RCC 7860 (cell line): Measurements from ENCODE around the gene ARMC9.
A peak's percentile ranks its signal among the peaks of the same experiment; 100 is the strongest.

Experiments
- DNase-seq: peaks from one replicate; pipeline ENCODE4 v3.0.0-alpha.2; 2015; ENCODE audit warnings: low spot score
- FAIRE-seq: peaks from 2 replicates; lab custom pipeline; 2012; peaks lifted over from hg19 to GRCh38; lab: Jason Lieb, UNC

ARMC9 gene

DNA sequence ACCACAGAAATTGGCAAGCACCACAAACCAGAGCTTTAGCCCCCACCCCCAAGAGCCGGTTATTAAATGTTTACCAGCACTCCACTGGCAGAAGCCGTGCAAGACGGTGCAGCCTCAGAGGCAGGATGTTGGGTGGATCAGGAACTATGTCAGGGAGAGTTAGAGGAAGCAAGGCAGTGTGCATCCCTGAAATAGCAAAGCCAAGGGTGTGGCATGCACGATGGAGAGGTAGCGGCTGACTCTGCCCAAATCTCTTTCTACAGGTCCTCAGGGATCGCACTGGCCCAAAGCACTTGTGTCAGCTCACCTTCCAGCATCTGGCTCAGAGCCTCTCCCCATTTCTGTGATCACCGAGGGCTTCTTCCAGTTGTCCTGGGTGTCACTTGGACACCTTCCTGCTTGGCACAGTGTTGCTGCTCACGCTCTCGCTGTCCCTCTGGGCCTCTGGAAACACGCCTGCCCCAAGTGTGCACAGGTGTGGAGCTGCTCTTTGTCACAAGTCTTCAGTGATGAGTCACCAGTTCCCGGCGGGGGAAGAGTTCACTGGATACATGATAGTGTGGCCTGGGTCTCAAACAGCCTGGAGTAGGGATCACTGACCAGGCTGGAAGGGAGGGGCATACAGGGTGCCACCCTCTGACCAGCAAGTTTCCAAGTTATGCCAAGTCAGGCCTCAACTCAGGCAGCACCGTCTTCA lies 179.7 kb downstream of the ARMC9 start:
- DNase-seq: no peak
- no peak for FAIRE-seq

DNA sequence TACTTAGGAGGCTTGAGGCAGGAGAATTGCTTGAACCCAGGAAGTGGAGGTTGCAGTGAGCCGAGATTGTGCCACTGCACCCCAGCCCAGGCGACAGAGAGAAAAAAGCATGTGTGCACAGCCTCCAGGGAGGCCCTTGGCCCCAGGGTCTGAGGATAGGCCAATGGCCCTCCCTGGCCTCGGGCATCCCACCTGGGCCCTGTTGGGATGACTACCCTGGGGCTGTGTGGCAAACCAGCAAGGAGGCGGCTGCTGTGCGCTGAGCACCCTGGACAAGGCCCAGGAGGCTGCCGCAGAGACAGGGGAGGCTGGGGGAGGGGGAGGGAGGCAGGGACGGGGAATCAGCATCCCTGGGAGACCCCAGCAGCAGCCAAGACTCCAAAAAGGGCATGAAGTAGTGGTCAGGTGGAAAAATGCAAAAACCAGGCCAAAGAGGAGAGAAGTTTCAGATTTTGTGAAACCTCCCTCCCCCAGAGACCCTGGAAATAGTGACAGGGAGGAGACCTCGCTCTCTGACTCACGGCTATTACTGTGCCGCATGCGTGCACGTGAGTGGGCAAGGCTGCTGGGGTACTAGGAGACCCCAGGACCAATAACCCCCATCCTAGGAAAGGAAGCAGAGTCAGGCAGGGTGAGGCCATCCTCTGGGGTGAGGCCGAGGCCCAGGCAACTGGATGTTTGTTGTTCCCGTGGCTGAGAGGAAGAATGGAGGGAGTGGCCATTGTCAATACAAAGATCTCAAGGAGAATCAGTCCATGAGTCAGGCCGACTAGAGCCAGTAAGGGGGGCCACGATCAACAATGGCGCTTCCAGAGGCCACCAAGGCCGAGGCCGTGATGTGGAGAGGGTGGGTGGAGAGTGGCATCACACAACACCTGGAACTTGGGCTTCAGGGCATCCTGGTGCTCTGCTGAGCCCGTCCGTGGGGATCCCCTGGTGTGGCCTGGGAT lies 181.1 kb downstream of the ARMC9 start:
- FAIRE-seq (no peak), DNase-seq (no peak)

DNA sequence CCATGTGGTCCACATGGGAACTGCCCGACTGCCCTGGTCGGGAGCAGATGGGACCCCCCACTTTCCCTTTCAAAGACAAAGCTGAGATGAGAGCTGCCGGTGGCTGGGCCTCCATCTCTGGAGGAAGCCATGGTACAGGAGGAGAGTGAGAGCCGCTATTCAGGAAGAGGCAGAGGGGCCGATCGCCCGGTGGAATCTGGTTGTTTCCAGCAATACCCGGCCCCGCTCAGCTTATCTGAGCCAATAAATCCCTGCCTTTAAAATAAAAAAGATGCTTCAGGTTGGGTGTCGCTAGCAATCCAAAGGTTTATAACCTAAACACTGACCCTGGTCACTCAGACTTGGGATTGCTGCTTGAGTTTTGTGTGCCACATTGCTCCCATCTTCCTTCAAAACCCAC lies 181.9 kb downstream of the ARMC9 start:
- FAIRE-seq: no peak
- no peak for DNase-seq

DNA sequence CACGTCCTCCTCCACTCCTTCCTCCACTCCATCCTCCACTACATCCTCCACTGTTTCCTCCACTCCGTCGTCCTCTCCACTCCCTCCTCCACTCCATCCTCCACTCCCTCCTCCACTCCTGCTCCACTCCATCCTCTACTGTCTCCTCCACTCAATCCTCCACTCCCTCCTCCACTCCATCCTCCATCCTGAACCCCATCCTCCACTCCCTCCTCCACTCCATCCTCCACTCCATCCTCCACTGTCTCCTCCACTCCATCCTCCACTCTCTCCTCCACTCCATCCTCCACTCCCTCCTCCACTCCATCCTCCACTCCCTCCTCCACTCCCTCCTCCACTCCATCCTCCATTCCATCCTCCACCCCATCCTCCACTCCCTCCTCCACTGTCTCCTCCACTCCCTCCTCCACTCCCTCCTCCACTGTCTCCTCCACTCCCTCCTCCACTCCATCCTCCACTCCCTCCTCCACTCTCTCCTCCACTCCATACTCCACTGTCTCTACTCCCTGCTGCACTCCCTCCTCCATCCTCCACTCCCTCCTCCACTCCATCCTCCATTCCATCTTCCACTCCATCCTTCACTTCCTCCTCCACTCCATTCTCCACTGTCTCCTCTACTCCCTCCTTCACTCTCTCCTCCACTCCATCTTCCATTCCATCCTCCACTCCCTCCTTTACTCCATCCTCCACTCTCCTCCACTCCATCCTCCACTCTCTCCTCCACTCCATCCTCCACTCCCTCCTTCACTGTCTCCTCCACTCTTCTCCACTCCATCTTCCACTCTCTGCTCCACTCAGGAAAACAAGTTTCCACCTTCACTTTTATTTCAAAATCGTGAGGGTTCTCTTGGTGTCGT lies 182.8 kb downstream of the ARMC9 start:
- FAIRE-seq: no peak
- DNase-seq: no peak

DNA sequence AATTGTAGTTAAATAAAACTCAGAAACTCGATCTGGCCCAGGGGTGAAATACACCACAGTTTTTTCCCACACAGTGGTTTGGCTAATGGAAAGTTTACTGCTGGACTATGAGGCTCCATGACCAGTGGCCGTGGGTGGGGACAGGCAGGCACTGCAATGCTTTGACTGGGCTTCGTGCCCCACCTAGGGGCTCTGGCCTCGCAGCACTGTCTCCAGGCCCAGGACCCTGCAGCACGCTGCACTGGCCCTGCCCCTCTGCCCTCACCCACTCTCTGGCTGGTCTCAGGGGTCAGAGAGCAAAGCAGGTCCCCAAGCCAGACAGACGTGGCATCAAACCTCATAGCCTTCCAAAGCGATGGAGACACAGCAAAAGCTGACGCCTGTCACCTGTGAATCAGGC lies 183.7 kb downstream of the ARMC9 start:
- DNase-seq (no peak), FAIRE-seq (no peak)

DNA sequence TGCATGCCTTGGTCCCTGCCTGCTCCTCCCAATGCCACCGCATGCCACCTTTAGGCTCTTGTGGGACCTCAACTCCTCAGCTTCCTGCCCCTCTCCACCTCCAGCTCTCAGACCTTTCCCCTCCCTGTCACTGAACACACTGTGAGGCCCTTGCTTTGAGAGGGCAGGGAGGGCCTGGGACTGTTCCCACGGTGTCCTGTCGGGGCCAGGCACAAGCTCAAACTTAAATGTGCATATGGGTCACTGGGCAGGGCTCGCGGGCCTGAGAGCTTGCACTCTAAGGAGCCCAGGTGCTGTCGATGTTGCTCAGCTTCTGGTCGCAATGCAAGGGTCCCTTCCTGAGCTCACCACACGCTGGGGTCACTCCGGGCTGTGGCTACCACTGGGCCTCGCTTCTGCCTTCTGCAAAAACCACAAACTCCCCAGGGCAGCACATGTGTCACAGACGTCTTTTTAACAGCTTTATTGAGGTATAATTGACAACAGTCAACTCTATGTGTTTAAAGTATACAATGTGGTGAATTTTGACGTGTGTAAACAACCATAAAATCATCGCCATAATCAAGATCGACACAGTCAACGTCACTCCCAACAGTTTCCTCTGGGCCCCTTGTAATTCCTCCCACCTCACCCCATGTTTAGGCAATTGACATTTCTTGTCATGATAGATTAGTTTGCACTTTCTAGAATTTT lies 185.1 kb downstream of the ARMC9 start:
- FAIRE-seq: no peak

DNA sequence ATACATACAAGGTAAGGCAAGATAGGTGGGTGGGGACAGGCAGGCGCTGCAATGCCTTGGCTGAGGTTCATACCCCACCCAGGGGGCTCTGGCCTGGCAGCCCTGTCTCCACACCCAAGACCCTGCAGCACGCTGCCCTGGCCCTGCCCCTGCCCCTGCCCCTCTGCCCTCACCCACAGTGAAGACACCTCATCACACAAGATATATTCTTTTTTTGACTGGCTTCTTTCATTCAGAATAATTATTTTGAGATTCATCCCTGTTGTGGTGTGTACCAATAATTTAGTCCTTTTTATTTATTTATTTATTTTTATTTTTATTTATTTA lies 185.6 kb downstream of the ARMC9 start:
- no peak for DNase-seq
- FAIRE-seq: no peak

More for the DNA sequence above, 185.1 kb downstream of the ARMC9 start:
- DNase-seq: no peak

DNA sequence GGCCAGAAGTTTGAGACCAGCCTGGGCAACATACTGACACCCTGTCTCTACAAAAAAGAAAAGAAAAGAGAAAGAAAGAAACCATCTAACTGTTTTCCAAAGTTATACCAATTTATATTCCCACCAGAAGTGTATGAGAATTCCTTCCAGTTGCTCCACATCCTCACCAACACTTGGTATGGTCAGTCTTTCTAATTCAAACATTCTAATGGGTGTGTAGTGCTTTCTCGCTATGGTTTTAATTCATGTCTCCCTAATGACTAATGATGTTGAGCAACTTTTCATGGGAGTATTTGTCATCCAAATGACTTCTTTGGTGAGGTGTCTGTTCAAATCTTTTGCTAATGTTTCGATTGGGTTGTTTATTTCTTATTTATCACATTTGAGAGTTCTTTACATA lies 186.5 kb downstream of the ARMC9 start:
- DNase-seq (no peak), FAIRE-seq (no peak)

DNA sequence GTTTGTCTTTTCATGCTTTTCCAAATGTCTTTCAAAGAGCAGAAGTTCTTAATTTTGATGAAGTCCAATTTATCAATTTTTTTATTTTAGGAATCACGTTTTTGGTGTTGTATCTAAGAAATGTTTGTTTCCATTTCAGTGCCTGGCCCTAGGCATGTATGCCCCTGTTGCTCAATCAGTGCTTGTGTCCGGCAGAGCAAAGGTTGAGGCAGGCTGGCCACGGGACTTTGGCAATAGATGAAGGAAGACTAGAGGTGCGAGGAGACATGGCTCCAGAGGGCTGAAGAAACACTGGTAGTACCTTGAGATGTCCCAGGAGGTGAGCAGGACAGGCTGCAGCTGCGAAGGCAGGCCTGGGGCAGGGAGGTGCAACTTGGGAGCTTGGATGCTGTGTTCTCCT lies 187.0 kb downstream of the ARMC9 start:
- DNase-seq (no peak), FAIRE-seq (no peak)

DNA sequence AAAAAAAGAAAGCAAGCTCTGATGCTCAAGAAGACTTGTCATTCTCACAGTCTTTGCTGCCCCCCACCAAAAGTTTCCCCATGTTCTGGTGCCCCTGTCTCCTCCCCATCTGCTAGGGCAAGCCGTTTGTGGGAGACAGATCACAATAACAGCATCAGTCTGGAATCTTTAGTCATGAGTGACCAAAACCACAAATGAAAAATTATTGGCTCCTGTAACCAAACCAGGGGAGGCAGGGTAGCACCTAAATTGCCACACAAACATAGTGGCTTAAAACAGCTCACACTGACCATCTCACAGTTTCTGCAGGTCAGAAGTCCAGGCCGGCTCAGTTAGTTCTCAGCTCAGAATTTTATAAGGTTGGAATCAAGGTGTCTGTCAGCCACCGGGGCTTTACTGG lies 188.0 kb downstream of the ARMC9 start:
- peak; percentile 96 for DNase-seq
- FAIRE-seq: peak; percentile 98

DNA sequence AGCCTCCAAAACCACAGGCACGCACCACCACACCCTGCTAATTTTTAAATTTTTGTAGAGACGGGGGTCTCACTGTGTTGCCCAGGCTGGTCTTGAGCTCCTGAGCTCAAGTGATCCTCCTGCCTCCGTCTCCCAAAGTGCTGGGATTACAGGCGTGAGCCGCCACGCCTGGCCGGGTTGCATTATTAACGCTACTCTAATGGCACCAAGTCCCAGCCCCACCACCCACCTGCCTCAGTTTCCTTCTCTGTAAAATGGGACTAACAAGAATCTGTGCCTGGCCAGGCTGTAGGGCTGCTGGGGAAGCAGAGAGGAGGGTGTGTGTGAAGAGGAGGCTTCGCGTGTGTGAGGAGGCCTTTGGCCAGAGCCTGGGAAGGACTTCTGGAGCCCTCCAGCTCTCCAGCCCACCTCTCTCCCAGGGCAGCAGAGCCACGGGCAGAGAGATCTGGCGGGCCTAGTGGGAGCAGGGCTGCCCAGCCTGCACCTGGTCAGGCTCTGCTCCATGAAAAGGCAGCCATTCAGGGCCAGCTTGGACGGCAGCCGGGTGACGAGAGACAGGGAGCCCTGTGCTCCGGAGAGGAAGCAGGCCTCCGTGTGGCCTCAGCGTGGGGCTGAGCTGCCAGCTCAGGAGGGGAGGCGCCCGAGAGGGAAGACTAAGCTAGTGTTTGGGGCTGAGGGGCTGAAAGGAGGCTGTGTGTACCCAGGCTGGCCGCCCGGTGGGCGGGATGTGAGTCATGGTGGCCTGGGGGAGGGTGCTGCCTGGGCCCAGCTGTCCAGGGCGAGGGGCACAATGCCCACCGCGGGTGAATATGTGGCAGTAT lies 189.7 kb downstream of the ARMC9 start:
- peak; percentile 63 for FAIRE-seq
- peak; percentile 86 for DNase-seq

DNA sequence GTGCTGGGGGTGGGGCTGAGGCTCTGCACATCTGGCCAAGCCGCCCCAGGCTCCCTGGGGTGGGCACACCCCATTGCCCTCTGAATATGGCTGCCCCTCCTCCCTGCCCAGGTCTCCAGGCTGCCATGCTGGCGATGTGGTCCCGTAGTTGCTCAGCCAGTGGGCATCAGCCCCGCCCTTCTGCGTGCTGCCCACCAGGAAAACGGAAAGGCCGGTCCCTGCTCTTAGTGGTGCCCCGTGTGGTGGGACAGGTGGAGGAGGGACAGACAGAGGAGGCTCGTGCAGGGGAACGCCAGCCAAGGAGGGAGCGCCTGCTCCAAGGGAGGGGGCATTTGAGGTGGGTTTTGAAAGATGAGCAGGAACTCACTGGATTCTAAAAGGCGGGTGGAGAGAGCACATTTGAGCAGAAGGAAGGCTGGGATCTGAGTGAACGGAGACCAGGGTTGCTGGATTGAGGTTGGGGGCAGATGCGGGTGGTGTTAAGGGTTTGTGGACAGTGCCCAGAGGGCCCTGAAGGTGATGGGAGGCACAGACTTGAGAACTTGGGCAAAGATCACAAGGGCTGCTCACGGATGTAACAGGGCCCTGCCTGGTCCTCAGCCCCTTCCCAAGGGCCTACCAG lies 190.4 kb downstream of the ARMC9 start:
- no peak for FAIRE-seq
- no peak for DNase-seq

DNA sequence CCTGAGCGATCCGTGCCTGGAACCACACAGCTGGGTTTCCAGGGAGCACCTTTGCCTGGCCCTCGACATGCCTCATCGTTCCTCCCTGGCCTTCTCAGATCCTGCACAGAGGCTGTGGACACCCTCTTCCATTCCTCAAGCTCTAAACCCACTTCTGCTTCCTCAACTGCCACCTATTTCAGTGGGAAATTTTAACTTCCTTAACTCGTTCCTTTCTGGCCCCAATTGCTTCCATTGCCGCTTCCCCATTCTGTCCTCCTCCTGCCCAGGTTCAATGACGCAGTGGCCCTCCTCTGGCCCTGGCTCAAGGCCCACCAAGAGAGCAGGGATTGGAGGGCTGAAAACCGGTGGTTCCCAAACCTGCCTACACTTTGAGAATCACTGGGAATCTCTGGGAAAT lies 192.2 kb downstream of the ARMC9 start:
- FAIRE-seq (no peak), DNase-seq (no peak)

DNA sequence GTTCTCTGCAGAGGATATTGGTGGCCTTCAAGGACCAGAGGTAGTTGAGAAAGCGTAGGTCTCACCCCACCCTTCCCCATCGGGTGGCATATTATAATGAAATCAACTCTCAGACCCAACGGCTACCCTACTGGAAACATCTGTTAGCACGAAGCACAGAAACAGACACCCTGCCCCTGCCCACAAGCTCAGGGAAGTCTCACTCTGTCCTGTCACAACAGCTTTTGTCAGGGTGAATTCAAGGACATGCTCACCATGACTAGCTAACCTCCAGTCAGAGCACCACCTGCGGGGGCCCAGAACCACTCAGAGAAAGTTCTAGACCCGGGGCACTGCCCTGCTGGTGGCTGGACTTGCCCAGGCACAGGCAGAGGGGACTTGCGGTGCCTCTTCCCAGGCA lies 193.6 kb downstream of the ARMC9 start:
- FAIRE-seq (no peak), DNase-seq (no peak)

DNA sequence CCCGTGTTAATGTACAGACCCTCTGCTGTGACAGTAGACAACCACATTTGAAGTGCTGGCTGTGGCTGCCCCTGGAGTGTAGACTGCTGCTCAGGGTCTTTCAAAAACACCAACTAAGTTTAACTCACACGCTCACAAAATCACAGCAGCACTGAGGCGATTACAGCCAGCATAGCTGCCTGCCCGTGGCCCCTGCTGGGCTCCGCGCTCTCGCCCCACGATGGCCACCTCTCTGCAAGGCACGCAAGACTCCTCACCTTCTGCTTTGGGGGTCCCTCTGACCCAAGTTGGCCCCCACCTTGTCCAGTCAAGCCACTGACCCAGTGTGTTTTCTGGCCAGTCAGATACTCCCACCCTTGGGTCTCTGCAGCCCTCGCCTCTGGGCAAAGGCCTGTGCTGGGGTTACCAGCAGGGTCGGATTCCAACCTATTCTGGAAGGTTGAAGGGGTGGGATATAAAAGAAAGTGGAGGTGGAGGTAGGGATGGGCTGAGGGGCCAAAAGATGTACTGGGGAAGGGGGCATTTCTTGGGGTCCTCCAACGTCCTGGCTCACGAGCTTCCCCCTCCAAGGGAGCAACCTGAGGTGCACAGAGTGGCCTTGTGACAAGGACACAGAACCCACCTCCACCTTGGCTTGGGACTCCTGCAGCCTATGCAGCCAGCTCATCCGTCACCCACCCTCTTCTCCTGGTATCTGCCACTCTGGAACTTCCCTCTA lies 194.2 kb downstream of the ARMC9 start:
- no peak for FAIRE-seq
- no peak for DNase-seq

DNA sequence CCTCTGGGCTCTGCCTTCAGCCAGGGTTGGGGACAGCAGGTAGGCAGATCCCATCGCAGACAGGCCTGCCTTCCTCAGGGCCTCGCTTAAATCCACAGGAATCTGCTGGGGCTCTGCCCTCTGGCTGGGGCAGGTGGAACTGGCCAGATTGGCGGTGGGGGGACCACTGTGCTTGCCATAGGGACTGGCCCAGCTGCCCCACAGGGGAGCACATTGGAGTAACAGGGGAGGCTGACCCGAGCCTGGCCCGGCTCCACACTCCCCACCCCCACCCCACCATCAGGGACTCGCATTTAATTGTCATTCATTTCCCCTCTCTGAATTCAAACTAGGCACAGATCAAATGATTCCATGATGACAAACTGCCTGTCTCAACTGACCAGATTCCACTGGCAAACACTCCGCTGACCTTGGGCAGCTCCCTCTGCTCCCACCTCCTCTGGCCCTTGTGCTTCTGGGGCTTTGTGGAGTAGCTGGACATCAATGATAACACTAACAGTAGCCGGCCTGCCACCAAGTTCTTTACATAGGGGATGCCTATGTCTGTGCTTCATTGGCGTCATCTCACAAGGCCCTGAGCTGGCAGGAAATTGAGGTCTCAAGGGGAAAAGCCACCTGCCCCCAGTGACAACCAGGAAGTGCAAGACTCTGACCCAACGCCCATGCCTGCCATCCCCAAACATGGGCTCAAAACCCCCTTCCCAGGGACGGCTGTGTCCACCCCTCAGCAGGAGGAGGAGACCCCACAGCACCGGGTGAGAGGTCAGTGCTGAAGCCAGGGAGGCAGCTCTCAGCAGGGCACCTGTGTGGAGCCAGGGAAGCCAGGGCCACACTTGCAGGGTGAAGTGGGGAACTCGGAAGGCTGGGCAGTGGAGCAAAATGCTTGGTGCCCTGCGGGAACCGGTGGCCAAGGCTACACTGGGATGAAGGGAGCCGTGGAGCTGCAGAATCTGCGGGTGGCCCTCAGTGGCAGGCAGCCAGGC lies 195.0 kb downstream of the ARMC9 start:
- no peak for FAIRE-seq
- DNase-seq: peak; percentile 68
